ENCODE results near the gene TMEM132D.

Gene TMEM132D

DNA sequence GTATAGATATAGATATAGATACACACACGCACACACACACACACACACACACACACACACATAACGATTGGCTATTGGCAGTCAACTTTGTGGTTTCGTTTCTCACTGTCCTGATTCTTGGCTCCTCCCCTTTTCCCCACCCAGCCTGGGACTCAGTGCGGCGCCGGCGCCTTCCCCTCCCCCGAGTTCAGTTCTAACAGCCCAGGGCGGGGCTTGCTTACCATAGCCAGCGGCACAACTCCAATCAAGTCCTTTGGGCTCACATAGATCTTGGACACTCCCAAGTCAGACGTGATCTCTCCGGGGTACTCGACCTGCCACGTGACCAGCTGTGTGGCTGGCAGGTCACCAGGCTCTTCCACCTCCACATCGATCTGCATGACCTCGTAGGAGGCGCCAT, 566.4 kb downstream of the TMEM132D start:
- Mint-ChIP-seq H3K36me3 (ENCODE audit: low read depth) (no peaks in the 10 kb centered on the region), H3K27me3 (ENCODE audit: low read depth, poor library complexity) (peaks cover 5% of the 10 kb centered on the region), H3K9me3 (peaks cover 4% of the 10 kb centered on the region), H3K4me1 (no peaks in the 10 kb centered on the region), H3K4me3 (no peak overlapping the region), H3K27ac (no peak overlapping the region)
- no peak for DNase-seq
- TF ChIP-seq, protein P1, sequence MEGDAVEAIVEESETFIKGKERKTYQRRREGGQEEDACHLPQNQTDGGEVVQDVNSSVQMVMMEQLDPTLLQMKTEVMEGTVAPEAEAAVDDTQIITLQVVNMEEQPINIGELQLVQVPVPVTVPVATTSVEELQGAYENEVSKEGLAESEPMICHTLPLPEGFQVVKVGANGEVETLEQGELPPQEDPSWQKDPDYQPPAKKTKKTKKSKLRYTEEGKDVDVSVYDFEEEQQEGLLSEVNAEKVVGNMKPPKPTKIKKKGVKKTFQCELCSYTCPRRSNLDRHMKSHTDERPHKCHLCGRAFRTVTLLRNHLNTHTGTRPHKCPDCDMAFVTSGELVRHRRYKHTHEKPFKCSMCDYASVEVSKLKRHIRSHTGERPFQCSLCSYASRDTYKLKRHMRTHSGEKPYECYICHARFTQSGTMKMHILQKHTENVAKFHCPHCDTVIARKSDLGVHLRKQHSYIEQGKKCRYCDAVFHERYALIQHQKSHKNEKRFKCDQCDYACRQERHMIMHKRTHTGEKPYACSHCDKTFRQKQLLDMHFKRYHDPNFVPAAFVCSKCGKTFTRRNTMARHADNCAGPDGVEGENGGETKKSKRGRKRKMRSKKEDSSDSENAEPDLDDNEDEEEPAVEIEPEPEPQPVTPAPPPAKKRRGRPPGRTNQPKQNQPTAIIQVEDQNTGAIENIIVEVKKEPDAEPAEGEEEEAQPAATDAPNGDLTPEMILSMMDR (IDR thresholded peaks at IDR 0.05), result no peak

DNA sequence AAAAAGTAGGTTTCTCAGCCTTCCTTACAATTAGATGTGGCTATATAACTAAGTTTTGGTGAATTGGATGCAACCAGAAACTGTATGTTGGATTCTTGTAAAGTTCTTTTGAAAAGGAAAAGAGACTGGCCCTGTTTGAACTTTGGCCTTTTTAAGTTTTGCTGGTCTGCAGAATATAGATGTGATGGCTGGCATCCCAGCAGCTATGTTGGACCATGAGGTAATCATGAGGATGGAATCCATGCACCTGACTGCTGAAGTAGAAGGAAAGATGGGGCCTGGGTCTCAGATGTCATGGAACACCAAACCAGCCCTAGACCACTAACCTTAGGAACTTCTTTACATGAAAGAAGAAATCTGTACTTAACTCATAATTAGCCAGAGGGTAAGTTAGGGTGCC, 568.1 kb downstream of the TMEM132D start:
- Mint-ChIP-seq H3K9me3 (no peaks in the 10 kb centered on the region), H3K27ac (no peak overlapping the region), H3K4me1 (no peaks in the 10 kb centered on the region), H3K36me3 (ENCODE audit: low read depth) (no peaks in the 10 kb centered on the region), H3K4me3 (no peak overlapping the region), H3K27me3 (ENCODE audit: low read depth, poor library complexity) (peaks cover 5% of the 10 kb centered on the region)
- DNase-seq, result no peak
- TF ChIP-seq, protein P1 (IDR thresholded peaks at IDR 0.05), result no peak

DNA sequence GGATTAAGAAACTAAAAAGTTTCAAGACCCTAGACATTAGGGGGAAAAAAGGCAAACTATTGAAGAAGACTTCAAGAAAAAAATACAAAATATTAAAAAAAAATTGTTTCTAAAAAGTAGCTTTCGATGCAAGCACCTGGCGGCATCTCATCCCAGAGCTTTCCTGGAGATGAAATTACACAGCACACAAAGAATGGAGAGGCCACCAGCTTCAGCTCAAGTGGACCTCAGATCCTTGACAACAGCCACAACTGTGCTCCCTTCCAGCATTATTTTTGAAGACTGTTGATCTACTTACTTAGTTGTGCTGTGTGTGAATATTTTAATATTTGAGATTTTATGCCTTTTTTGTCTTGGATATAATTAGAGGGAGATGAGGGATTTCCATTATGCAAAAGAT, 571.5 kb downstream of the TMEM132D start:
- Mint-ChIP-seq H3K36me3 (ENCODE audit: low read depth) (no peaks in the 10 kb centered on the region), H3K27ac (no peak overlapping the region), H3K4me3 (no peak overlapping the region), H3K9me3 (no peaks in the 10 kb centered on the region), H3K27me3 (ENCODE audit: low read depth, poor library complexity) (peaks cover 4% of the 10 kb centered on the region), H3K4me1 (peaks cover 5% of the 10 kb centered on the region)
- DNase-seq, result no peak
- TF ChIP-seq, protein P1 (IDR thresholded peaks at IDR 0.05), result no peak

DNA sequence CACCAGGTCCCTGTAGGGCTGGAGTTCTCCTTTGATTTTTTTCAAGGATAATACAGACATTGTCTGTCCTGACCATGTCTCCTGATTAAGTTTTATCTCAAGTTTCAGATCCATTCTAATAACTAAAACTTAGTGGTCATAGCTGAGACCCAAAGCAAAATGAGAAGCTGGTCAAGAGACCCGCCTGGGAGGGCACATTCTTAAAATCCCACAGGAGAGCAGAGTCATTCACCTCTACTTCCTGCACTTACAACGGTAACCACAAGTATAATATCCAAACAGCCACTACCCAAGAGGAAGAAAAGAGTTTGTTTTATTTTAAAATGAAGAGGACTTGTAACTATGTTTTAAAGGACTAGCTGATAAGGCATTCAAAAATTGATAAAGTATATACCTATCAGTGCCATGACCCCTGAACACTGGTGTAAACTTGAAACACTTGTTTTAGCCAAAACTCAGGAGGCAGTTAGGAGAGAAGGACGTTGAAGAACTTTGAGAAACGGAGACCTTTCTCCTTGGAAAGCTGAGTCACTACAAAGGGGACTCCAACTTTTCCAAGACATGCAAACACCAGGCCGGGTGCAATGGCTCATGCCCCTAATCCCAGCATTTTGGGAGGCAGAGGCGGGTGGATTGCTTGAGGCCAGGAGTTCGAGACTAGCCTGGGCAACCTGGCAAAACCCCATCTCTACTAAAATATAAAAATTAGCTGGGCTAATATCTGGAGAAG, 572.3 kb downstream of the TMEM132D start:
- Mint-ChIP-seq H3K27ac (no peak overlapping the region), H3K27me3 (ENCODE audit: low read depth, poor library complexity) (peaks cover 4% of the 10 kb centered on the region), H3K36me3 (ENCODE audit: low read depth) (no peaks in the 10 kb centered on the region), H3K4me1 (peaks cover 5% of the 10 kb centered on the region), H3K9me3 (no peaks in the 10 kb centered on the region), H3K4me3 (no peak overlapping the region)
- no peak for DNase-seq
- TF ChIP-seq, protein P1 (IDR thresholded peaks at IDR 0.05), result no peak

DNA sequence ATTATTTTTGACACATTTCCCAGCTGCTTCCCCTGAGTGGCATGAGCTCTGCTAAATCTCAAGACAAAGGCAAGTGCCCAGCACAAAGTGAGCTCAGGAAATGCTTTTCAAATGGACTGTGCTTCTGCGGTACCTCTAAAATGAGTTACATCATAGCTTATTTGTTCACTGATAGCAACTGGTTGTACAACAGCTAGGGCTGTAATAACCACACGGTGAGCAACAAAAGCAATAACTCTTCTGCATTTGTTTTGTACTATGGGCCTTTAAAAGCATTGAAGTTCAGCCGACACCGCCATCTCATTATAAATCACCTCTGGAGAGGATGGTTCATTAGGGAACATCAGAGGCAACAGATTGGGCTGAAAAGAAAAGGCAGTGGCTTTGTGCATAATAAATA, 575.6 kb downstream of the TMEM132D start:
- H3K4me3 Mint-ChIP-seq, result no peak overlapping the region
- H3K27ac Mint-ChIP-seq, result no peak overlapping the region
- DNase-seq, result no peak
- TF ChIP-seq, protein P1 (IDR thresholded peaks at IDR 0.05), result no peak
- peaks cover 14% of the 10 kb centered on the region for H3K4me1 Mint-ChIP-seq
- peaks cover 4% of the 10 kb centered on the region for H3K27me3 Mint-ChIP-seq (ENCODE audit: low read depth, poor library complexity)
- H3K9me3 Mint-ChIP-seq, result no peaks in the 10 kb centered on the region
- H3K36me3 Mint-ChIP-seq (ENCODE audit: low read depth), result no peaks in the 10 kb centered on the region

DNA sequence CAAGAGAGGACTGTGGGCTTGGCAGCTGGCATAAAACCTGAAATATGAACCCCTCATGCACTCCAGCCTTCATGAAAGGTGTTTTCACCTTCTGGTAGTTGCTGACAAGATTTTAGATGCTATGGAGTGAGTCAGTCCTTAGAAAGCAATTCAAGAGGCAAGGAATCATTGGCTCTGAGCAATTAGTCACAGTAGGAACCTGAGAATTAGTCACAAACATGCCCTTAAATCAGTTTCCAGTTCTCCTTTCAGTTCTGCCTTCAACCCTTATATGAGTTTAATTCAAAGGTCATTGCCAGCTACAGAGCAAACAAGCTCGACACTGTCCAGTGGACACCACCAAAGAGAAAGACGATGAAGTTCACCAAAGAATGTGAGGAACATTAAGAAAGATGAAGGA, 578.3 kb downstream of the TMEM132D start:
- Mint-ChIP-seq H3K4me3 (no peak overlapping the region), H3K36me3 (ENCODE audit: low read depth) (no peaks in the 10 kb centered on the region), H3K9me3 (no peaks in the 10 kb centered on the region), H3K27ac (no peak overlapping the region), H3K27me3 (ENCODE audit: low read depth, poor library complexity) (peaks cover 4% of the 10 kb centered on the region), H3K4me1 (peaks cover 14% of the 10 kb centered on the region)
- no peak for DNase-seq
- TF ChIP-seq, protein P1 (IDR thresholded peaks at IDR 0.05), result no peak

Data from nephron progenitor cell (in vitro differentiated cells).